Effector CD8-positive, alpha-beta T cell (primary cell): ENCODE measurements around the gene RRAS.
A peak's percentile ranks its signal among the peaks of the same experiment; 100 is the strongest.

ENCODE experiments used
- DNase-seq: peaks from one replicate; lab custom pipeline; 2025; lab: John Stamatoyannopoulos, UW

The RRAS gene

DNA sequence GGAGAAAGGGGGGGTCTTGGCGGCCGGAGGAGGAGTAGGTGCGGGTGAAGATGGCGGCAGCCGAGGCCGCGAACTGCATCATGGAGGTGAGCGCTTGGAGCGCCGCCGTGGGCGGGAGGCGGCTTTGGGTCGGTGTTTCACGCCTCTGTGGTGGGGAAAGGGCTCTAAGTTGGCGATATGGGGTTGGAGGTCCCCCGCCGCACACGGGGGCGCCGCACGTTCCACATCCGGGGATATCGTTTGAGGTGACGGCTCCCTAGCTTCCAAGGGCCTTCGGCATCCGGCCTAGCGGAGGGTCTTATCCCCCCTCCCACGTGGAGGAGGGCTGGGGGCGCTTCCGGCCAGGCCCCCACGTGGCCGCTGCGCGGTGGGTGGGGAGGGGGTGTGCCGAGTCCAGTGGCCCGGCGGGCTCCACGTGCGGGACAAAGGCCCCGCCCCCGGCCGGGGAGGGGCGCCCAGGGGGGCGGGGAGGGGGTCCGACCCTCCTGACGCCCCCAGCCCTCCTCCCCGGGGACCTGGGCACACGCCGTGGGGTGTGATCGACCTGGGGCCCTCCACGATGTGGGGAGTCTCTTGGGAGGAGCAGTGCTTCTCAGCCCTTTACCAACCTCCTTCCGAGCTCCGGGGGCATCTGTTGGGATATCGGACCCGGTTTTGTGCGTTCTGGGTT is 37.4 kb upstream of the RRAS start, which contains the start of gene PRMT1:
Gene PRMT1, plus strand, starts transcription at position 41 of the 670 bp plus-strand sequence. Its CDS starts 10 bp downstream, at position 51.
- DNase-seq, result peak; percentile 56

- peak; percentile 97 for DNase-seq
Observed at GRCh38 chr19:49676784-49677230, 36.9 kb upstream of the RRAS start.

GRCh38 chr19:49676136-49676783 is 36.3 kb upstream of the RRAS start:
- DNase-seq, result peak; percentile 59

DNA sequence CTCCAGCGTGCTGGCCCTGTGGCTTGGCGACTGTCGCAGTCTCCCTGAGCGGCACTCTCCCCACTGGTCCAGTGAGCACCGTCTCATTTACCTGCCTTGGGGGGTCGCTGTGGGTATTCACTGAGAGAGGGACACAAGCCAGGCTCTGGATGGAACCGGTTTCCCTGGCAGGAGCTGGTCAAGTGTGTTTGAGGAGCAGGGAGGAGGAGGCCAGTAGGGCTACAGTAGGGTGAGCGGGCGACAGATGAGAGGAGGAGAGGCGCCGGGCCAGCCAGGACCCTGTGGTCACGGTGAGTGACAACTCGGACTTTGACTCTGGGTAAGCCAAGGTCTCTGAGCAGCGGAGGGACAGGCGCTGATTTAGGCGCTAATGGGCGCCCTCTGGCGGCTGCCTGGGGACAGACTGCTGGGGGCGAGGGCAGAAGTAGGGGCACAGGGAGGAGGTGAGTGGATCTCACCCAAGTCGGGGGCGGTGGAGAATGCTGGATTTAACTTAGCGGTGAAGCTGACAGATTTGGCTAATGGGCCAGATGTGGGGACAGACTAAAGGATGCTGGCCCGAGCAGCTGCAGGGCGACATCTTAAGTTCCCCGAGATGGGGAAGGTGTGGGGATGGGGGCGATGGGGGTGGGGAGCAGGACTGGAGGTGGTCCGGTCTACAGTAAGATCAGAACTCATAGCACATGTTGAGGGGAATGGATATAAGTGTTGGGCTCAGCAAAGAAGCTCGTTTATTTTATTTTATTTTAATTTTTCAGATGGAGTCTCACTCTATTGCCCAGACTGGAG is 32.4 kb upstream of the RRAS start:
- peak; percentile 68 for DNase-seq

GRCh38 chr19:49669516-49669915 is 29.6 kb upstream of the RRAS start:
- no peak for DNase-seq

DNA sequence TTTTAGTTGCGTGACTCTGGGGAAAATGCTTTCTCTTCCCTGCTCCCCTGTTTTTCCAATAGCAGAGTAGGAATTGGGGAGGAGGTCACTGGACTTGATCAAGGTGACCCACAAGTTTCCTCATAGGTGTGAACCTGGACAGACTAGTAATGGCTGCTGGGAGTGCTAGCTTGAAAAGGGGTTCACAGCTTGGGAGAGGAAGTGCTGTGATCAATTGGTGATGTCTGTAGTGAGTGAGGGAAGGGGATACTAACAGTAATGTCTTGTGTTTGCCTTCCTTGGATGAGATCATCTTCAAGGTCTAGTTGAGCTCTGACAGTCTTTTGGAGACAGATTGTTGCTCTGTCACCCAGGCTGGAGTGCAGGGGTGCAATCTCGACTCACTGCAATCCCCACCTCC is 27.5 kb upstream of the RRAS start:
- DNase-seq, result no peak

GRCh38 chr19:49666120-49666444 is 26.1 kb upstream of the RRAS start:
- no peak for DNase-seq

- DNase-seq, result peak; percentile 99
Observed at GRCh38 chr19:49665351-49666119, 25.6 kb upstream of the RRAS start, which contains the start of the genes BCL2L12 and IRF3. BCL2L12 (plus strand) TSS chr19:49665933; CDS start chr19:49666693, 760 bp downstream. IRF3 (minus strand) TSS chr19:49665857; CDS start chr19:49664838, 1,019 bp downstream.

DNA sequence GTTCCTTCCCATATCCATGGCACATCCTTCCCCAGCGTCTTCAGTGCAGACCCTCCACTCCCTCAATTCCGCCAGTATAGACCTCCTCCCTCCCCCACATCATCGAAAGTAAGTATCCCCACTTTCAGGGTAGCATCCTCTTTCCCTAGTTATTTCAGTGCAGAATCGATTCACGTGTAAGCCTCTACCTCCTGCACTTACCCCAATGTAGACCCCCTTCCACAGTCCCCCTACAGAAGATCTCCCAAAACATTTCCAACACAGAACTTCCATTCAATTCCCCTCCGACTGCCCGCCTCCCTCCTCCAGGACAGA is 25.1 kb upstream of the RRAS start:
- DNase-seq, result no peak

DNA sequence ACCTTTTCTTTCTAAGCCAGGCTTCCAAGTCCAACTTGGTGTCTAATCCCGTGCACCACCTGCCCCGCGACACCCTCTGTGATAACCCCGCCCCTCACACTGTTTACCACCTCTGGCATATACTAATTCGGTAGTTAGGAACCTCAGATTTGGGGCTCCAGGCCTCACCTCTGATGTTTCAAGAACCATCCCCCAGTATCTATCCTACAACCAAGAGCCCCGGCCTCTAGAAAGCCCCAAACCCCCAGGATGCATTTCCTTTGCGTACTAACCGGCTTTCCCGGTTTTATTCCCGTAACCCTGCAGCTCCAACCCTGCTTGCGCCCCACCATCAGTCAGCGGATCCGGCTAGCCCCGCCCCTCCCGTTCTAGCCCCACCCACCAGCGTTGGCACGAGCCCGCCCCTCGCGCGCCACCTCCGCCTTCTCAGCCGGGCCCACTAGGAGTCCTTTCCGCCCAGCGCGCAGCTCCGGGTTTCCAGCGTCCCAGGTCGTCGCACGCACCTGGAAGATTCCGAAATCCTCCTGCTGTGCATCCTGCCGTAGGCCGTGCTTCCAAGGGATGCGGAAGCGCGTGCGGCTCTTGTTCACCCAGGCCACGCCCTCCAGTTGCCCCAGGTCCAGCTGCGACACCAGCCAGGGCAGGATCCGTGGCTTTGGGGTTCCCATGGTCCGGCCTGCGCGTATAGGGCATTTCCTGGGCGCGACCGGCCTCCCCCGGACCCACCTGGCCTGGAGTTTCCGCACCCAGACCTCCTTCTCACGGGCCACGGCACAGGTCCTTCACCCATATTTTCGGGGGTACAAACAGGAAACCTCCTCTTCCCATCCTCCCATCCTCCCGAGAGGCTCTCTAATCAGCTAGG is 24.5 kb upstream of the RRAS start:
- peak; percentile 87 for DNase-seq

- no peak for DNase-seq
Observed at GRCh38 chr19:49663224-49663623, 23.3 kb upstream of the RRAS start.

DNA sequence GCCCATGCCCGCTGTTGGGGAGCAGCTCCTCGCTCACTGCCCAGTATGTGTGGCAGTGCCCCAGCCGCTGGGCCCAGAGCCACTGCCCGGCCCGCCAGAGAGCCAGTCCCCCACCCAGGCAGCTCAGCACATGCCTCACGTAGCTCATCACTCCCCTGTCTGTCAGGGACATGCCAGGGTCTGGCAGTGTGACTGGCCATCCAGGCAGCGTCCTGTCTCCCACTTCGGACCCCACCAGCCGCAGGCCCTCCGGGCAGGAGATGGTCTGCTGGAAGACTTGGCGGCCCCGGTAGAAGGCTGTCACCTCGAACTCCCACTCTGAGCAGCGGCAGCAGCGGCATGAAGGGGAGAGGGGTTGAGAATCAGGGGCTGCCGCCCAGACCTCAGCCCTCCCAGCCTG is 22.1 kb upstream of the RRAS start:
- no peak for DNase-seq

DNA sequence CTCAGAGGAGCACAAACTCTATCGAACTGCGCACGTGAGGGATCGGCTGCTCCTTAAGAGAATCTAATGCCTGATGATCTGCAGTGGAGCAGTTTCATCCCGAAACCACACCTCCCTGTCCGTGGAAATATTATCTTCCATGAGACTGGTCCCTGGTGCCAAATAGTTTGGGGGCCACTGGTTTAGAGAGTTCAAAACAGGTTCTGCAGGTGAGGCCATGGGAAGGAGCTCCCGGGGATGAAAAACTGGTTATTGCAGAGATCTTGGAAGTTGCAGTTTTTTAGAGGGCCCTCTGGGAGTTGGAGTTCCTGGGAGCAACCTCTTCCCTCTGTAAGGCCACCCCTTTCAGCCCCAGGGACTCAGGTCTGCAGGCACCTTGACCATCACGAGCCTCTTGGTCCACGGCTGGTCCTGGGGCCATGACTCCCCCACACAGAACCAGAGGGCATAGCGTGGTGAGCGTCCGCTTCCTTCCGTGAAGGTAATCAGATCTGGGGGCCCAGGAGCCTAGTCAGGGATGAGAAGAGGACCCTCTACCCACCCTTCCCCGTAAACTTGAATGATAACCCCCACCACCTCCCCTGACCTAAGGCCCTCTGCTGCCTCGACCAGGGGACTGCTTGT is 20.5 kb upstream of the RRAS start:
- DNase-seq, result no peak

GRCh38 chr19:49658566-49659442 is 18.9 kb upstream of the RRAS start:
- DNase-seq, result no peak

DNA sequence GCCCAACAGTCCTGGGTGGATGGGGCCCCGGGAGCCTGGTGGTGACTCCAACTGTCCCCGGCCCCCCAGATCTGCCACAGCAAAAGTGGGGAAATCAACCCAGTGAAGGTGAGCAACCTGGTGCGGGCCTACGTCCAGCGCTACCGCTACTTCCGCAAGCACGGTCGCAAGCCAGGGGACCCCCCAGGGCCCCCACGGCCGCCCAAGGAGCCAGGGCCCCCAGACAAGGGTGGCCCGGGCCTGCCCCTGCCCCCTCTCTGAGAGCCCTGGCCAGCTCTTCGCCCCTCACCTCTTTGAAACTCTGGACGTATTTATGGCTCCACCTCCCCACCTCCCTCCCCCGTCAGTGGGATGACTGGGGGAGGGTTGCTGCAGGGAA is 18.2 kb upstream of the RRAS start:
- no peak for DNase-seq

- no peak for DNase-seq
Observed at GRCh38 chr19:49657493-49658138, 17.7 kb upstream of the RRAS start.

- no peak for DNase-seq
Observed at GRCh38 chr19:49656456-49657109, 16.6 kb upstream of the RRAS start.

- no peak for DNase-seq
Observed at GRCh38 chr19:49655570-49656455, 15.9 kb upstream of the RRAS start.
